Frontal cortex (tissue), 4 donors: ENCODE results near the gene C16orf89. TPM values are rescaled to one million over a fixed set of nuclear protein-coding genes. Genes with fewer than 3 reads are reported as not detected.
"Not testable (repeated sequence)": the region's sequence is repeated elsewhere in the genome, so short reads cannot be mapped to it uniquely, and the experiment has no call there.

ENCODE experiments used
- DNase-seq, 2 donors: peaks; one replicate each; pipeline ENCODE4 v3.0.0; 2012; ENCODE audit warnings: low spot score in 2 of 2
- FAIRE-seq: peaks from 2 replicates; lab custom pipeline; 2012; peaks lifted over from hg19 to GRCh38; lab: Jason Lieb, UNC
- total RNA-seq: library from RNA; depleted of rRNA; stranded (reverse); fragments of >200 nt; gene quantifications from one replicate; pipeline ENCODE4 v1.2.3, GENCODE V29; 2014
- donor health status: control.
- donor health status: control.
- donor health status: control.

The C16orf89 gene
- total RNA-seq, 1 donor from 2014 or later, result 3.3 TPM

GRCh38 chr16:5085716-5086115 is 20.0 kb upstream of the C16orf89 start:
- not testable (repeated sequence) for FAIRE-seq, DNase-seq

- not testable (repeated sequence) for DNase-seq, FAIRE-seq
Observed at GRCh38 chr16:5084802-5085201, 19.0 kb upstream of the C16orf89 start.

- DNase-seq, FAIRE-seq: not testable (repeated sequence)
Observed at GRCh38 chr16:5084099-5084731, 18.5 kb upstream of the C16orf89 start.

- not testable (repeated sequence) for FAIRE-seq
Observed at GRCh38 chr16:5083646-5084045, 17.9 kb upstream of the C16orf89 start.

DNA sequence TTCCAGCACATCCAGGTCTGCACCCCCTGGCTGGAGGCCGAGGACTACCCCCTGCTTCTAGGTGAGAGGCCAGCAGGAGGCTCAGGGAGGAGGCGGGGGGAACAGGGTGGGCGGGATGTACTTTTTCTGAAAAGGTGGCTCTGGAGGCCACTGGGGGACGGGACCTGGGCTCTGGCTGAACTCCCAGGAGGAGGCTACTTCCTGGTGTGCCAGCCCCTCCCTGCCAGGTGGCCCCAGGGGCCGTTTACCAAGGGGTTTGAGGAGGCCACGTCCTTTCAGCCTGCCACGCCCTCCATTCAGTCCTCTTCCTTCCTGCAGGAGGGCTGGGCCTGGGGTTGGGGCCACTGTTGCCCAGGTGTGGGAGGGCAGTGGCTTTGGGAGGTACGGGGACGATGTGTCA is 15.2 kb upstream of the C16orf89 start:
- DNase-seq, FAIRE-seq: not testable (repeated sequence)

More at GRCh38 chr16:5083646-5084045, 17.9 kb upstream of the C16orf89 start:
- not testable (repeated sequence) for DNase-seq

- FAIRE-seq, DNase-seq: not testable (repeated sequence)
Observed at GRCh38 chr16:5080461-5080860, 14.7 kb upstream of the C16orf89 start.

GRCh38 chr16:5078626-5079025 is 12.9 kb upstream of the C16orf89 start:
- no peak for DNase-seq
- no peak for FAIRE-seq

DNA sequence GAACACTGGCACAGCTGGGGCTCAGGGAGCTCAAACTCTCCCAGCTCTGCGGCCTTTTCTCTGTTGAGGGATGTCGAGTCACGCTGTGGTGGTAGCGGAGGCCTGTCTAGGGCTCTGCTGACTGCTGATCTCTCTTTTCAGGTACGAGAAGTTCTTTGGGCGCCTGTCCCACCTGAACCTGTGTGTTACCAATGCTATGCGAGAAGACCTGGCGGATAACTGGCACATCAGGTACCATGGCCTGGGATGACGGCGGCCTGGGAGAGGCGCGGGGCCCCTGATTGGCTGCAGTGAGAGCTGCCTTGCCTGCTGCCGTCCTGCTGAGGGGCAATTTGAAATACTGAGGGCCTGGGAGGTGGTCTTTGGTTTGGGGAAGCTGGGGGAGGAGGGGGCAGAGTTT is 11.5 kb upstream of the C16orf89 start:
- DNase-seq (no peak), FAIRE-seq (no peak)

DNA sequence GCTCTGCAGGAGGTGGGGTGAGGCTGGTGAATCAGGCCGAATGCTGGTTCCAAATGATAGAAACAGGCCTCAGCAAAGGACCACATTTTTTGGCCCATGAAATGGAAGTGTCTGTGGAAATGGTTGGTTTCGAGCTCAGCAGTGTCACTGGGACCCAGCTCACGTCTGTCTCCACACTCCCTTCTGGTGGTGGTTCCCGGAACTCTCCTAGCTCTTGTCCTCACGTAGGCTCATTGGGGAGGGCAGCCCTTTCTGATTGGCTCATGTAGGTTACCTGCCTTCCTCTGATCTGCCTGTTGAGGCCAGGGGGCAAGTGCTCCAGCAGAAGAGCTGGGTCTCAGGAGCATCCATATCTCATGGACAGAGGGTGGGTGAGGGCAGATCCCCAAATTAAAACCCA is 9.9 kb upstream of the C16orf89 start:
- no peak for DNase-seq
- FAIRE-seq, result no peak

GRCh38 chr16:5073771-5074170 is 8.0 kb upstream of the C16orf89 start:
- DNase-seq, FAIRE-seq: not testable (repeated sequence)

- DNase-seq (no peak), FAIRE-seq (no peak)
Observed at GRCh38 chr16:5073279-5073629, 7.5 kb upstream of the C16orf89 start.

DNA sequence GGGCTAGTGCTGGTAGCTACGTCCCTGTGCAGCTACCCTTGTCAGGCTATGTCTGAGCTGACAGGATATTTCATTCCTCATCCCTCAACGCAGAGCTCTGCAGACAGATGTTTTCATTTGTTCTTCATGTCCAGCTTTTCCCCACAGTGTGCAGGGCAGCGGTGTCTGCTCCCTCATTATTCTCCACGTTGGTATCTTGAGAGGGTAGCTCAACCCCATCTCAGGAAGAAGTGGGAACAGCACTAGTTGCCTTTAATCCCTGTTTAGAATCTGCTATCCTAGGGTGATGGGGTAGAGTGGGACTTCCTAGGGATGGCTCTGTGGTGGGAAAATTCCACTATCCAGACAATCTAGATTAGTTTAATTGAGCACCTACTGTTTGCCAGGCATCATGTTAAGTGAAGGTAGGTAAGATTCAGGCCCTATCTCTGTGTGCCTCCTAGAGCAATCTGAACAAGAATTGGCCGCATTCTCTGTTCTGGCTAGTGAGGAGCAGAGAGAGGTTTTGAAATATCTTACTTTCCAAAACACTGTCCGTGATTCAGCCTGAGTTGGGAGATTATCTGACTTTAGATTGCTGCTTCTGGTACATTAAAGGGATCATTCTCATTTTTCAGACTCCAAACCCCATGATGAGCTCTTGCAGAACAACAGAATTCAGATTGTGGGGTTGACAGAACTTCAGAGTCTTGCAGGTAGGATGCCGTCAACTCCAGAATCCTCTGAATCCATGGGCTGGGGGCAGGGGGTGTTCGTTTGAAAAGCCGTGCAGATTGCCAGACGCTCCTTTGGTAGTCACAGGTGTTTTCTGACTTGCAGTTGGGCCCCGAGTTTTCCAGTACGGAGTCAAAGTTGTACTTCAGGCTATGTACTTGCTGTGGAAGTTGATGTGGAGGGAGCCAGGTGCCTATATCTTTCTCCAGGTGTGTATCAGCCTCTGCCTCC is 6.8 kb upstream of the C16orf89 start:
- DNase-seq (no peak), FAIRE-seq (no peak)

DNA sequence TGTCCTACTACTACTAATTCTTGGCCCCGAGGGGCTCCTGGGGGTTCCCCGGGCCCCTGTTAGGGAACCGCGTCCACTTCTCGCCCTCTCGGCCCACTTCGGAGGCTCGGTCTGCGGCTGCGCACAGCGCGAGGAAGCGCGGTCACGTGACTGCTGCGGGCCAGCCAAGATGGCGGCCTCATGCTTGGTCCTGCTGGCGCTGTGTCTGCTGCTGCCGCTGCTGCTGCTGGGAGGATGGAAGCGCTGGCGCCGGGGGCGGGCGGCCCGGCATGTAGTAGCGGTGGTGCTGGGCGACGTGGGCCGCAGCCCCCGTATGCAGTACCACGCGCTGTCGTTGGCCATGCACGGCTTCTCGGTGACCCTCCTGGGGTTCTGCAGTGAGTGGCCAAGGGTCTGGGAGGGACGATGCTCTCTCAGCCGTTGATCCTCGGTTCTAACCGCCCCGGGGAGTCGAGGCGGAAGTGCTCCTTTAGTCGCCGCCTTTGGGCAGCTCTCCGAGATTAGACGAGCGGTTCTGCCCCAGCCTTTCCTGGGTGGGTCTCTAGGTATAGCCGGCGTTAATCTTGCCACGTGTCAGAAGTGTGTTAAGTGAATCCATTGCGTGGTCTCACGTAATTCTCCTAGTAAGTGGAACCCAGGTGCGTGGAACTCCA is 6.1 kb upstream of the C16orf89 start, which contains the start of gene ALG1:
ALG1 (plus strand) TSS at position 163 of the 653 bp plus-strand sequence; CDS start at position 170, 7 bp downstream.
- DNase-seq, result peak; percentile 83 to 90
- FAIRE-seq, result no peak

DNA sequence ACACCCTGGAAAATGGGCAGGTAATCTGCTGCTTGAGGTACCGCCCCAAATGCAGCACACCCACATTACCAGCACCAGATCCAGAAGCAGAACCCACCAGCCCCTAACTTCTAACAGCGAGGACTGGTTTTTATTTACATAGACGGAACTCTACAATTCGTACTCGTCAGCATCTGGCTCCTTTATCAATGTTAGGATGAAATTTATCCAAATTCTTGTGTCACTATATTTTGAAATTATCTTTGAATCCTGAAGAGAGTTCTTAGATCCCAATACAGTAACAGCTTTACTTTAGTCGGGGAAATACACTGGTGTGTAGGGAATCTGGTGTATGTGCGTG is 5.6 kb upstream of the C16orf89 start:
- no peak for DNase-seq
- FAIRE-seq, result no peak

DNA sequence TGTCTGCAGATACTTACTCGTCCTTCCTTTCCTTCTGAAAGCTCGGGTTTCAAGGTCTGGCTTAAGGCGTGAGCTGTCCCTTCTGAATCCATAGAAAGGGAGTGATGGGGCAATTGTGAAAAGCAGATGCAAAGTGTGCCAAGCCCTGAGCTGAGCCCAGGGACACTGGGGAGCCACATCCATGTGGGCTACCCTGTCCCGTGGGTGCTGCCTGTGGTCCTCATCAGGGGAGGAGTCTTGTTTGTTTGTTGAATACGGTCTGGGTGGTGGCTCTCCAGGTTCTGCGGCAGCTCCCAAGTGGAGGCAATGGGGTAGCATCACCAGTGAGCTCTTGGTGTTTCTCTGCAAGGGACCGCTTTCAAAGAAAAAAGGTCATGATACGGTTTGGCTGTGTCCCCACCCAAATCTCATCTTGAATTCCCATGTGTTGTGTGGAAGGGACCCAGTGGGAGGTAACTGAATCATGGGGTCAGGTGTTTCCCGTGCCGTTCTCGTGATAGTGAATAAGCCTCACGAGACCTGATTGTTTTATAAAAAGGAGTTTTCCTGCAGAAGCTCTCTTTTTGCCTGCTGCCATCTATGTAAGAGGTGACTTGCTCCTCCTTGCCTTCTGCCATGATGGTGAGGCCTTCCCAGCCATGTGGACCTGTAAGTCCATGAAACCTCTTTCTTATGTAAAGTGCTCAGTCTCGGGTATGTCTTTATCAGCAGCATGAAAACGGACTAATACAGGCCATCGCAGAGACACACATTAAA is 4.9 kb upstream of the C16orf89 start:
- no peak for FAIRE-seq

DNA sequence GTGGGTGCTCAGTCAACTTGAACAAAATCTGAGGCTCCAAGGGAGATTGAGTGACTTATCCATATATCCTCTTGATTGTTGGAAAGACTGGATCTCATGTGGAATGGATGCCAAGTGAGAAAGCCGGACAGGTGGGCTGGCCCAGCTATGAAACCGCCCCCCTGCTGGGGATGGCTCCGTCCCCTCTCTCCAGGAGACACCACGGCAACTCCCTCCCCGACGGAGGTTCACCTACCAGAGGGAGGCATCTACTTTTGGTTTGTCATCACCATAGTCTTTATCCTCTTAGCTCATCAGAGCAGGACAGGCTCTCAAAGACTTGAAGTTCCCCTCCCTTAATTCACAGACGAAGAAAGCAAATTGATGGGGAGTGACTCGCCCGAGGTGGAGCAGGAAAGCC is 4.1 kb upstream of the C16orf89 start:
- FAIRE-seq (no peak), DNase-seq (no peak)

More for the DNA sequence above, 4.9 kb upstream of the C16orf89 start:
- DNase-seq, result no peak

- FAIRE-seq (no peak), DNase-seq (no peak)
Observed at GRCh38 chr16:5069048-5069447, 3.3 kb upstream of the C16orf89 start.

DNA sequence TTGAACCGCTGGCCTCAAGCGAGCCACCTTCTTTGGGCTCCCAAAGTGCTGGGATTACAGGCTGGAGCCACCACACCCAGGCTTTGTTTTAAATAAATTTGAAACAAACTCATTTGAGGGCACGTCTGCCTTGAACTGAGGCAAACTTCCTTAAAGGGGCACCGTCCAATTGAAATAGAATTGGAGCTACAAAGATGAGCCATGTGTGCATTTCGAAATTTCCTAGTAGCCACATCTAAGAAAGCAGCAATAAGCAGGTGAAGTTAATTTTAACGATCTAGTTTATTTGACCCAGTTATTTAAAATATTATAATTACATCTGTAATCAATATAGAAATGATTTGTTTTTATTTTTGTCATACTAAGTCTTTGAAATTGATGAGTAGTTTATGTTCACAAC is 755 bp upstream of the C16orf89 start:
- FAIRE-seq (no peak), DNase-seq (no peak)

DNA sequence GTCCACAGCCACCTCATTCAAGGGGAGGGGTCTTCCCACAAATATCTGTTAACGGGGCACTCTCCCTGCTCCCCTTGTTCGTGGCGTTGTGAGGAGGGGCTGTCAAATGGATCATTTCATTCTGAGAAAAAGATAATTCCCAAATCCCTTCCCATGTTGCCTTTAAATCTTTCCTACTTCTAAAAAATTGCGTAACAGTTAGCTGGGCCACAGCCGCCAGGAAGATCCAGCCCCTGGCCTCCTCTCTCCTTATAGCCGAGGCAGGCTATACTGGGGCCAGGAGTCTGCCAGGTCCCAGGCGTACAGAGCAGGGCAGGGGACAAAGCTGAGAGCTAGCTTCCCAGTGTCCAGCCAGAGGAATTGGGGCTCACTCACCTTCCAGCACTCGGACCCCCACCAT is 430 bp downstream of the C16orf89 start:
- no peak for FAIRE-seq
- DNase-seq, result no peak

DNA sequence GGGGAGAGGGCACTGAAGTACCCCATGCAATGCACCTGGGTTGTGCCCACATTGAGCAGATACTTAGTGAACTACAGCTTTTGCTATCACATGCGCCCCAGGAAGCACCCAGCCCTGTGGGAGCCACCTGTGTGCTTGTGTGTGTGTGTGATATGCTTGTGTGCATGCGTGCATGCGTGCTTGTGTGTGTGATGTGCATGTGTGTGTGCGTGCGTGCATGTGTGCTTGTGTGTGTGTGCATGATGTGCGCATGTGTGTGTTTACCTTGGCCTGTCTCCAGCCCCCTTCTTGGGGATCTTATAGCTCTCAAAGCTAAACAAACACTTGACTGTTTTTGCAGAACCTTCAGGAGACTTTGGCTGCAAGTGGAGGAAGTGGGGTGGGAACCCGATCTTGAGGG is 841 bp downstream of the C16orf89 start:
- FAIRE-seq (no peak), DNase-seq (no peak)
